Occipital lobe (tissue), 2 donors: ENCODE measurements around the gene OLFM1. TPM values are rescaled to one million over a fixed set of nuclear protein-coding genes. Genes with fewer than 3 reads are reported as not detected.
A peak's percentile ranks its signal among the peaks of the same experiment; 100 is the strongest.
"Not testable (repeated sequence)": the region's sequence is repeated elsewhere in the genome, so short reads cannot be mapped to it uniquely, and the experiment has no call there.

Experiments
- DNase-seq: peaks from one replicate; lab custom pipeline; 2025; lab: John Stamatoyannopoulos, UW
- total RNA-seq: library from RNA; depleted of rRNA; stranded (reverse); fragments of >200 nt; gene quantifications from one replicate; pipeline ENCODE4 v1.2.3, GENCODE V29; 2014

OLFM1 gene
- total RNA-seq, 1 donor from 2014 or later, result 77.8 TPM

GRCh38 chr9:135105938-135106491, 18.5 kb downstream of the OLFM1 start:
- DNase-seq, result no peak

GRCh38 chr9:135106551-135107270, 19.2 kb downstream of the OLFM1 start:
- no peak for DNase-seq

DNA sequence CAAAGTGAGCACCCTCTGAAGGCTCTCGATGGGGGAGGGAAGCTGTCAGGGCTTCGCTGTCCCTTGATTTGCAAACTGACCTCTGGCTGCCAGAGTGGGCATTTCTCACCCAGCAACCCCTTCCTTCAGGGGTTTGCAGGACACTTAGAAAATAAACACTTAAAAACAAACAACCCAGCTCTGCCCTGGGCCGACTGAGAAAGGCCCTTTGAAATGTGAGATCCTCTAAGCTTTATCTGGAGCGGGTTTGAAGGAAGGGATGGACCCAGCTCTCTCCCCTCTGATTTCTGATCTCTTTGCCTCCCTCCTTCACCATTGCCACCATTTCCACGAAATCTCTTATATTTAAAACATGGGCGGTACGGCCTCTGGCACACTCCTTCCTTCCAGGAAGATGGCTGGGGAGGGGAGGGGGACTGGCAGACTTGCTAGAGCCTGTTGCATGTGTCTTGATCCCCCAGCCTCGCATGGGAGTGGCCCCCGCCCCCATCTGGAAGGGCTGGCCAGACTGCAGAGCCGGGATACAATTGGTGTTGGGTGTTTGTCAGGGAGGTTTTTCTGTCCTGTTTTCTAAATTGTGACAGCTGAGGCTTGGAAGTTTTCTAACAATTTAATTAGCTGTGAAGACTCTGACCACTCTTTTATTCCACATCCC, 20.2 kb downstream of the OLFM1 start:
- no peak for DNase-seq

DNA sequence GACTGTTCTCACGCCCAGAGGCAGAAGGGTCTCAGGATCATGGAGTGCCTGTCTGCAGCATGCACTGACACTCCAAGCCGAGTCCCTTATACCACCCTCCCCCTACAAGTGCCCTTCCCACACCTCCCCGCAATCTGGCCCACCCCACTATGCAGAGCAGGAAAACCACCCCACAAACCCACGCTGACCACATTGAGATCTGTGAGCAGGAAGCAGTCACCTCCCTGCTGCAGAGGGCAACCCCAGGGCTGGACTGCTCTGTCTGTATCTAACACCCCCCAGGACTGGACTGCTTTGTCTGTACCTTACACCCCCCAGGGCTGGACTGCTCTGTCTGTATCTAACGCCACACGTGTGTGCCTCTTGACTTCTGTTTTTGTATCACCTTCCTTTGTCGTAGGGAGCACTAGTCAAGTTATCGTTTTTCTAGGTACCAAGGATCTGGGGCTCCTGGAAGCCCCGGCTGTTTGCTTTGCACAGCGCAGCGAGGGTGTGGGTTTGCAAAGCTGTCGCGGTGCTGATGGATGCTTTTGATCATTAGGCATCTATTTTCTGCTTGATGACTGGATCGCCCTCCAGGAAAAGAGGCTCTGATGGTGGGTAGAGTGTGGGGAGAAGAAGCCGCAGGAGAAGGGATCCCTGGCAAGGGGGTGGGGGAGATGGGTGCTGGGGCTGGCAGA, 21.5 kb downstream of the OLFM1 start:
- DNase-seq, result no peak

- no peak for DNase-seq
Observed at GRCh38 chr9:135109650-135110049, 22.2 kb downstream of the OLFM1 start.

DNA sequence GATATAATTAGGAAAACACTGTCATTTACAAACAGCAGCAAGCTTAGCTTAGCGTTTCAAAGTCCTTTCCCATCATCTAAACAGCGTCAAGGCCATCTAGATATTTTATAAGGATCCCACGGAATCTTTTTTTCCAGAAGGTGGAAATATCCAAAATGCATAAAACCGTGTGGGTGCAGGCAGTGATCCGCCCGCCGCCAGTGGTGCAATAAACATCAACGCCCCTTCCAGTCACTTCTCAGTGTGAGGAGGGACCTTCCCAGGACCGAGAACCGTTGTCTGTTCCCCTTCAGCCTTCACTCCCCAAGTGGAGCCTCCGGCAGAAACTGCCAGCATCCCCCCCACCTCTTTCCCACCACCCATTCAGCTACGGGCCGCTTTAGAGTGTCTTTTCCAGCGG, 22.9 kb downstream of the OLFM1 start:
- DNase-seq, result no peak

DNA sequence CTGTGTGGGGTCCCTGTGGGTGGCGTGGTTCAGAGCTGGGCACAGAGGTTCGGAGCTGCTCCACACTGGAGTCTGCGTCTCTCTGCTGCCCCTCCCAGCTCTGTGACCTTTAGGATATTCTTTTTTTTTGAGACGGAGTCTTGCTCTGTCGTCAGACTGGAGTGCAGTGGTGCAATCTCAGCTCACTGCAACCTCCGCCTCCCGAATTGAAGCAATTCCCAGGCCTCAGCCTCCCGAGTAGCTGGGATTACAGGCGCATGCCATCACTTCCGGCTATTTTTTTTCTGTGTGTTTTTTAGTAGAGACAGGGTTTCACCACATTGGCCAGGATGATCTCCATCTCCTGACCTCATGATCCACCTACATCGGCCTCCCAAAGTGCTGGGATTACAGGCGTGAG, 24.1 kb downstream of the OLFM1 start:
- not testable (repeated sequence) for DNase-seq

DNA sequence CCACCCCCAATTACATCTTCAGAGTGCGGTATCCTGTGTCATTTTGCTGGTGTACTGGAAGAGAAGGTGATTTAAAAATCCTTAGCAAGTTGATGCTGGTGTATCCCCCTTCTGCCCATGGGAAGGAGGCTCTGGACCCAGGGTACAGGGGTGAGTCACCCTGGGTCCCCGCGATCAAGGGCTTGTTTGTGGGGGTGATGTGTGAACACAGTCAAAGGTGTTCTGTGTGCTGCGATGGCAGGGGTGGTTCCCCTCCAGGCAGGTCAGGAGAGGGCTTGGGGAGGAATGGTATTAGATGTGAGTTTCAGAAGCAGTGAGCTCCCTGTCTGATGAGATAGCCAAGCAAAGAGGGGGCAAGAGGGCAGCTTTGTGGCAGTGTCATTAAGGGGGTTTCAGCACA, 28.9 kb downstream of the OLFM1 start:
- DNase-seq, result no peak

DNA sequence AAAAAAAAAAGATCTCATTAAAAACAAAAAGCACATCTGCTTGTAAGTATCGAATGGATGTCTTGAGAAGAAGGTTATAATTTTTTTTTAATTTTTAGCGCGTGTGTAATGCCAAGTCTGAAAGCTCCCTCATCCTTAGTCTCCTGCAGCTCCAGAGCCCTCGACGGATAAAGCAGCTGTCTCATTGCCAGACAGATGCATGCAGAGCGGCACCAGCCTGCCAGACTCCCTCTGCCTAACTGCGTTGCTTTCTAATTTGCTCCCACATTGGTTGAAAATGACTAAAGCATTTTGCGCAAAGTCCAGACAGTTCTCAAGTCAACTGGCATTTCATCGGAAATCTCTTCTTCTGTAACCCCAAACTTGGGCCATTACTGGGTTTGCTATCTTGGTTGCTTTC, 29.4 kb downstream of the OLFM1 start:
- DNase-seq, result no peak

DNA sequence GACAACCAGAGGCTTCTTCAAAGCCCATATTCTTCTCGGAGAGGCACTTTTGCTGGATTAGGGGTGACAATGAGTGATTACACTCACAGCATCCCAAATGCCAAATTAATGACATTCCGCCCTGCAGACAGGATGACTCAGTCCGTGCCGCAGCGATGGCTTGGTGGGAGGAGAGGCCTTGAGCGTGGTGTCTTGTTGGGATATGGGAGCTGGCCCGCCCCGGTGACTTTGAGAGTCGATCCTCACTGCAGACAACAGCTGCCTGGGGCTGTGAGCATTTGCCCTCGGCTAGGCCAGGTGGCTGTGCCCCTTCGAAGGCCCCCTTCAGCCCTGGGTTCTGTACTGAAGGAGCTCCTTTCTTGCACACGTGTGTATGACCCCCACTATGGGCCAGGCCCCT, 29.8 kb downstream of the OLFM1 start:
- no peak for DNase-seq

GRCh38 chr9:135119496-135120064, 32.1 kb downstream of the OLFM1 start:
- no peak for DNase-seq

DNA sequence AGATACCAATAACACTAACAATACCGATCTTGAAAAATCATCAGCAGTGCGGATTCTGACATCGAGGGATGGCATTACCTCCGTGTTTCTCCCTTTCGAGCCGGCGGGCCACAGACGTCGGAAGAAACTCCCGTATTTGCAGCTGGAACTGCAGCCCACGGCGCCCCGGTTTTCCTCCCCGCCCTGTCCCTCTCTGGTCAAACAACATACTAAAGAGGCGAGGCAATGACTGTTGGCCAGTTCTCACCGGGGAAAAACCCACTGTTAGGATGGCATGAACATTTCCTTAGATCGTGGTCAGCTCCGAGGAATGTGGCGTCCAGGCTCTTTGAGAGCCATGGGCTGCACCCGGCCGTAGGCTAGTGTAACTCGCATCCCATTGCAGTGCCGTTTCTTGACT, 32.8 kb downstream of the OLFM1 start:
- no peak for DNase-seq

GRCh38 chr9:135122316-135122715, 34.8 kb downstream of the OLFM1 start:
- DNase-seq, result no peak

DNA sequence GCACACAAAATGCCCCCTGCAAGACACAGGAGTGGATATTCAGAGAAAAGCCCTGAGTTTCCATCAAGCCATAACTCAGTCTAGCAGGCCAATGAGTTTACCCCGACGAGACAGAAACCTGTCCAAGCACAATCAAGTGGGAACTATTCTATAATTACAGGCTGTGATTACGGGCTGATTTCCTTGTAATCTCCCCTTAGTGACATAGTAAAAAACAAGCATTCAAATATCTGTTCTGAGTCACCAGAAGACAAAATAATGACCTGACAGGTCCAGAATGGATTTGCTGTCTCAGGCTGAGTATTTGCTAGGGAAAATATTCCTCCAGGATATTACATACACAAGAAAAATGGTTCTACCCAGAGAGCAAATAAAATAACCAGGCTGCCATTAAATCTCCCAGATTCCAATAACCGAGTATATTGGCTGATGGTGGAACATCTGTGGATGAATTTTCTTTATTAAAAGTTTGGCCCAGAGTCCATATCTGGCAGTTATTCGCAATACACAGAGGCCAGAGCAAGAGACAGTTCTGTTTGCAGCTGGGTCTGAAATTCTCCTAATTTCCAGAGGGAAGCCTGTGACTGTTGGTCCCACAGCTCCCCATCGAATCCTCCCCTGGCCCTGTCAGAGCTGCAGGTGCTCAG, 35.8 kb downstream of the OLFM1 start:
- DNase-seq, result no peak

GRCh38 chr9:135123773-135124134, 36.3 kb downstream of the OLFM1 start:
- DNase-seq, result no peak

GRCh38 chr9:135126451-135127187, 39.2 kb downstream of the OLFM1 start:
- DNase-seq, result peak; percentile 68

GRCh38 chr9:135127718-135128670, 40.5 kb downstream of the OLFM1 start:
- no peak for DNase-seq

DNA sequence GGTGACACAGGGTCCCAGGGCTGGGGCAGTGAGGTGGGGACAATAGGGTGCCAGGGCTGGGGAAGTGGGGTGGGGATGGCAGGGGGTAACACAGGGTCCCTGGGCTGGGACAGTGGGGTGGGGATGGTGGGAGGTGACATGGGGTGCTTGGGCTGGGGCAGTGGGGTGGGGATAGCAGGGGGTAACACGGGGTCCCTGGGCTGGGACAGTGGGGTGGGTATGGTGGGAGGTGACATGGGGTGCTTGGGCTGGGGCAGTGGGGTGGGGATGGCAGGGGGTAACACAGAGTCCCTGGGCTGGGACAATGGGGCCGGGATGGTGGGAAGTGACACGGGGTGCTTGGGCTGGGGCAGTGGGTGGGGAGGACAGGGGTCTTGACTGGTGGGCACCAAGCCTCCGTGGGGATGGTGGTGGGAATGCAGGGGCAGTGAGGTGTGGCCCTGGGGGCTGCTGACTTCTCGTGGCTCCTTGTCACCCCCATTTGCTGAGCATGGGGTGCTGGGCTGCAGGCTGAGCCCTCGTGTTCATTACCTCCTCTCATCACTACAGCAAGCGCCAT, 41.7 kb downstream of the OLFM1 start:
- no peak for DNase-seq

DNA sequence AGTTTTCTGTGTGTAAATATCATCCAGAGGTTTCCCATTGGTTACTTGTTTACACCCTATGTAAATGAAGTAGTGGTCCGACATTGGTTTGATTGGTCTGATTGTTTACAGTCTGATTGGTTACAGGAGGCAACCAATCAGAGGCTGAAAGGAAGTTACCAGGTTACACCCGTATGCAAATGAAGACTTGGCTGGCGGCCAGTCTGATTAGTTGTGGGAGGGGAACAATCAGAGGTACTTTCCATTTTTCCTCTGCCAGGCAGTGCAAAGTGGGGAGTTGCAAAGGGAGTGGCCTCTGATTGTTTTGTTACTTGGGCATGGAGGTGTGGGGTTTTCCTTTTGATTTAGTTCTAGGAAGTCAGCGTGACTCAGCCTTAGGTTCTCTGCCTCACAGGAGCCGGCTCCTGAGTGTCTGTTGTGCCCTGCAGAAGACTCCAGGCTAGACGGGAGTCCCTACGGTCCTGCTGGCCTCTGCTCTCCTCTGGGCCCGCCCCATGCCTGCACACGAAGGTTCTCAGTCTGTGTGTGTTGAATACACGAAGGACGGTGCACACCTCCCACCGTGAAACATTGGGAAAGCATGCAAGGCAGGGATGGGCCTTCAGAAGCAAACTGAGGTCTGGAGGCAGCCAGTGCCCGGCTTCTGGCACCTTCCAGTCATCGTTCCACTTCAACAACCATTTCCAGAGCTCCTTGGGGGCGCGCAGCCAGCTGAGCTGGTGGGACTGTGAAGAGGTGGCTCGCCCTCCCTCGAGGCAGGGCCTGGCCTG, 42.9 kb downstream of the OLFM1 start:
- DNase-seq, result no peak
